ENCODE data around the gene ASCC3.

ASCC3 gene

DNA sequence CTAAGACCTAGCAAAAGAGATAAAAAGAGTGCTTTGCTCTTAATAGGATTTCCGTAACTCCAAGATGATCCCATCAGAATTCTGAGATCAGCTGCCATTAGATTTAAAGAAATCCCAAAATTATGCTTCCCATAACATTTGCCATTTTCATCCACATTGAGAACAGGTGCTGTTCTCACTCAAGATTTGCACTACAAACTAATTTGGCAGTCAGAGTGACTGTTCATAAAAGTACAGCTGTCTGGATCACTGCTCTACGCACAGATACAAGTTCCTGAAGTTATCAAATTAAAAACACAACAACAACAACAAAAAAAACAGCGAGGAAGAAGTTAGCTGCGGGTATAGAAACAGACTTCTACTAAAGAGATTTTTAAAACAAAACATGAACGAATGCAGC lies 58.1 kb downstream of the ASCC3 start:
- Histone ChIP-seq H3K9me3 (ENCODE audit: low read length) (peaks cover 3% of the 10 kb centered on the region), H2AFZ (ENCODE audit: low read depth, low read length) (no peak overlapping the region), H3K4me1 (ENCODE audit: insufficient read depth, low read length) (no peaks in the 10 kb centered on the region), H3K4me3 (ENCODE audit: low read length) (no peak overlapping the region), H3K27me3 (ENCODE audit: insufficient read depth, low read length) (no peaks in the 10 kb centered on the region), H3K36me3 (ENCODE audit: insufficient read depth, low read length) (no peaks in the 10 kb centered on the region)

DNA sequence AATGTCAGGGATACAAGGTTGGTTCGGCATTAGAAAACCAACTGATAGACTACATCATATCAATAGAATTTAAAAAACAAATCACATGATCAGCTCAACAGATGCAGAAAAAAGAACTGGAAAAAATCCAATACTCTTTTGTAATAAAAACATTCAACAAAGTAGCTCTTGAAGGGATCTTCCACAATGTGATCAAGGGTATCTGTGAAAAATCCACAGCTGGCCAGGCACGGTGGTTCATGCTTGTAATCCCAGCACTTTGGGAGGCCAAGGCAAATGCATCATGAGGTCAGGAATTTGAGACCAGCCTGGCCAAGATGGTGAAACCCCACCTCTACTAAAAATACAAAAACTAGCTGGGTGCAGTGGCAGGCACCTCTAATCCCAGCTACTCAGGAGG lies 63.1 kb downstream of the ASCC3 start:
- Histone ChIP-seq H3K4me1 (ENCODE audit: insufficient read depth, low read length) (no peaks in the 10 kb centered on the region), H3K36me3 (ENCODE audit: insufficient read depth, low read length) (peaks cover 1% of the 10 kb centered on the region), H3K4me3 (ENCODE audit: low read length) (no peak overlapping the region), H2AFZ (ENCODE audit: low read depth, low read length) (no peak overlapping the region), H3K9me3 (ENCODE audit: low read length) (peaks cover 5% of the 10 kb centered on the region), H3K27me3 (ENCODE audit: insufficient read depth, low read length) (no peaks in the 10 kb centered on the region)

DNA sequence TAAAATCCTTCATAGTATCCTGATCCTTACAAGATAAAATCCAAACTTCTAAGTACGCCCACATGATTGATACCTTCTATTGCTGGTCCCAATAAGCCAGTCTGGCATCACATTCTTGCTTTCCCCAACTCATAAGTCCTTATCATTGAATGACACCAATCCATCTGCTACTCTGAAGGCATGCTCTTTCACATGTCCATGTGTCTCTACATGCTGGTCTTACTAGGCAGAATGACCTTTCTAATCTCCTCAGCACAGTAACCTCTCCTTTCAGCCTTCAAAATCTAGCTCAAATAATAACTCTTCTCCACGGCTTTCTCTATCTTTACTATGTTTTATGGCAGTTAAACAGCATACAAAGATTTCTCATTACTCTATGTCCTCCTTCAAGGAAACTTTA lies 71.1 kb downstream of the ASCC3 start:
- no peaks in the 10 kb centered on the region for H3K4me1 ChIP-seq (ENCODE audit: insufficient read depth, low read length)
- H3K27me3 ChIP-seq (ENCODE audit: insufficient read depth, low read length) = no peaks in the 10 kb centered on the region
- no peak overlapping the region for H2AFZ ChIP-seq (ENCODE audit: low read depth, low read length)
- peaks cover 5% of the 10 kb centered on the region for H3K36me3 ChIP-seq (ENCODE audit: insufficient read depth, low read length)
- peaks cover 5% of the 10 kb centered on the region for H3K9me3 ChIP-seq (ENCODE audit: low read length)
- no peak overlapping the region for H3K4me3 ChIP-seq (ENCODE audit: low read length)

DNA sequence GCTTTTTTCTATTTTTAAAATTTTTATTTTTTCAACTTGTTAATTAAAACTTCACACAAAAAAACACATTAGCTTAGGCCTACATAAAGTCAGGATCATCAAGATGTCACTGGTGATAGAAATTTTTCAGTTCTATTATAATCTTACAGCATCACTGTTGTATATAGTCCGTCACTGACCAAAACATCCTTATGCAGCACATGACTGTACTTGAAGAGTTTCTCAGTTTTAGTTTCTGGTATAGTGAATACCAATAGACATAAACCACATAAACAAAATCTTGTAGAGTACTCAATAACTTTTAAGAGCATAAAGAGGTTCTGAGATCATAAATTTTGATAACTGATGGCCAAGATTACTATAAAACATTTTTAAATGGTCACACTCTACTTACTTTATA lies 71.8 kb downstream of the ASCC3 start:
- Histone ChIP-seq H2AFZ (ENCODE audit: low read depth, low read length) (no peak overlapping the region), H3K27me3 (ENCODE audit: insufficient read depth, low read length) (no peaks in the 10 kb centered on the region), H3K36me3 (ENCODE audit: insufficient read depth, low read length) (peaks cover 5% of the 10 kb centered on the region), H3K4me3 (ENCODE audit: low read length) (no peak overlapping the region), H3K4me1 (ENCODE audit: insufficient read depth, low read length) (no peaks in the 10 kb centered on the region), H3K9me3 (ENCODE audit: low read length) (peaks cover 5% of the 10 kb centered on the region)

DNA sequence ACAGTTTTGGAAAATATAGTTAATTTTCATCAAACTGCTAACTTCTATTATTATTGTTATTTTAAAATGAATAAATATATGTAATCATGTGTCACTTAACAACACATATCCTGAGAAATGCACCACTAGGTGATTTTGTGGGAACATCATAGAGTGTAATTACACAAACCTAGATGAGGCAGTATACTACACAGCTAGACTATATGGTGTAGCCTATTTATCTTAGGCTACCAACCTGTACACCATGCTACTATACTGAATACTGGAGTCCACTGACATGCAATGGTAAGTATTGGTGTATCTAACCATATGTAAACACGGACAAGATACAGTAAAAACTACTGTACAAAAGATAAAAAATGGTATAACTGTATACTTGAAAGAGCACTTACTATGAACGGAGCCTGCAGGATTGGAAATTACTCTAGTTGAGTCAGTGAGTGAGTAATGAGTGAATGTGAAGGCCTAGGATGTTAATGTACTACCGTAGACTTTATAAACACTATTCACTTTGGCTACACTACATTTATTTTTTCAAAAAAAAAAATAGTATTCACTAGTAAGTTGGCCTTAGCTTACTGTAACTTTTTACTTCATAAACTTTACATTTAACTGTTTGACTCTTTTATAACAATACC lies 72.4 kb downstream of the ASCC3 start:
- Histone ChIP-seq H3K36me3 (ENCODE audit: insufficient read depth, low read length) (peaks cover 5% of the 10 kb centered on the region), H2AFZ (ENCODE audit: low read depth, low read length) (no peak overlapping the region), H3K4me1 (ENCODE audit: insufficient read depth, low read length) (no peaks in the 10 kb centered on the region), H3K27me3 (ENCODE audit: insufficient read depth, low read length) (no peaks in the 10 kb centered on the region), H3K9me3 (ENCODE audit: low read length) (peaks cover 4% of the 10 kb centered on the region), H3K4me3 (ENCODE audit: low read length) (no peak overlapping the region)

DNA sequence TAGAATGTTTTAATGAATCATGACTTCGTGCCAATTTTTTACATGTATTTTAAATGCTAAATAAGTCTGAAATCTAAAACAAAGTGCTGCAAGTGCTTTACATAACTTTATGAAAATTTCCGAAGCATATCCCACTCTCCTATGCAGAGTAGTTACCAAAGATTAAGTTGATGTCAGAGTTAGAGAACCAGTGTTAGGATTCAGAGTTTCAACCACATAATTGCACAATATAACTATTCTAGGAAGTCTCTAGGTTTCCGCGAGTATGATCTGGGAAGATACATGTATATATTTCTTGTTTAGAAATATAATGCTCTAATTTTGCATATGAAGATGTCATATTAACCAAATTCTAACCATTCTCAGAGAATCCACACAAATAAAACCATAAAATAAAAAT lies 74.8 kb downstream of the ASCC3 start:
- H3K27me3 ChIP-seq (ENCODE audit: insufficient read depth, low read length) = no peaks in the 10 kb centered on the region
- H3K4me1 ChIP-seq (ENCODE audit: insufficient read depth, low read length) = no peaks in the 10 kb centered on the region
- H3K4me3 ChIP-seq (ENCODE audit: low read length) = no peak overlapping the region
- H3K9me3 ChIP-seq (ENCODE audit: low read length) = no peaks in the 10 kb centered on the region
- no peak overlapping the region for H2AFZ ChIP-seq (ENCODE audit: low read depth, low read length)
- peaks cover 10% of the 10 kb centered on the region for H3K36me3 ChIP-seq (ENCODE audit: insufficient read depth, low read length)

DNA sequence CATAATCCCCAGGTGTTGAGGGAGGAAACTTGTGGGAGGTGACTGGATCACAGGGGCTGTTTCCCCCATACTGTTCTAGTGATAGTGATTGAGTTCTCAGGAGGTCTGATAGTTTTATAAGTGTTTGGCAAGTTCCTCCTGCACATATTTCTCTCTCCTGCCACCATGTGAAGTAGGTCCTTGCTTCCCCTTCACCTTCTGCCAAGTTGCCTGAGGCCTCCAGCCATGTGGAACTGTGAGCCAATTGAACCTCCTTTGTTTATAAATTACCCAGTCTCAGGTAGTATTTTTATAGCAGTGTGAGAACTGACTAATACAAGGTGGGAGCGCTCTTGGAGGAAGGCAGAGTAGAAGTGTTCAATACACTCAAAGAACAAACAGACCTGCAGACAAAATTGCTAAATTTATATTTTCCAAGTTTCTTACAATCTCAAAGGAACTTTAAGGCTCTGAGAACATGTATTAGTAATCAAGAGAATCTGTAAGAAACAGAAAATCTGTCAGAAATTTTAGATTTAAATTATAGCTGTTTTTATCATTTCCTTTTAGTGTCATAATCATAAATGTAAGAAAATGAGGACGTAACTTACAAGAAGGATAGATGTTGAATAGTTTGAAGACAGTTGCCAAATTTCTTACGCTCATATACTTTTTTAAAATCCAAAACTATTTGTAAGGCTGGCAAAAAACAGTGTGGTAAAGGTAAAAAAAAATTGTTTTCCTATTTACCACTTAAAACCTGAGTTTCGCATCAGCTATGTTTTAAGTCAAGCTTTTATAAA lies 77.7 kb downstream of the ASCC3 start:
- no peak overlapping the region for H3K4me3 ChIP-seq (ENCODE audit: low read length)
- no peak overlapping the region for H2AFZ ChIP-seq (ENCODE audit: low read depth, low read length)
- H3K27me3 ChIP-seq (ENCODE audit: insufficient read depth, low read length) = no peaks in the 10 kb centered on the region
- H3K9me3 ChIP-seq (ENCODE audit: low read length) = no peaks in the 10 kb centered on the region
- H3K36me3 ChIP-seq (ENCODE audit: insufficient read depth, low read length) = peaks cover 12% of the 10 kb centered on the region
- no peaks in the 10 kb centered on the region for H3K4me1 ChIP-seq (ENCODE audit: insufficient read depth, low read length)

DNA sequence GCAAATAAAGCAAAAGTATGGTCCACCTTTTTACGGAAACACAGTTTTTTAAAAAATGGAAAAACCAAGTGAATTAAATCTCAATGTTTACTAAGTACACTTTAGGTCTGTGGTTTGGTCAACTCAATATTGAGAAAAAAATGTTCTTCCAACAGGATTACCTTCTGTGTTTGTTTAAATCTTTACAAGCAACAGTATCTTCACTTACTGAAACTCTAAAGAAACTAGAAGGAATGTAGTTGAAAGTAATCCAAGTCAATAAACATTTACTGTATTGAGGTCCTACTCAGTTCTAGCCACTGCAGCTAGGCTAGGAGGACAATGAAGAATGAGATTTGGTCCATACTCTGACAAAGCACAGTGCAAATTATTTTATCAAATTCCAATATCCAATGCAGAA lies 80.1 kb downstream of the ASCC3 start:
- Histone ChIP-seq H2AFZ (ENCODE audit: low read depth, low read length) (no peak overlapping the region), H3K4me1 (ENCODE audit: insufficient read depth, low read length) (no peaks in the 10 kb centered on the region), H3K9me3 (ENCODE audit: low read length) (no peaks in the 10 kb centered on the region), H3K27me3 (ENCODE audit: insufficient read depth, low read length) (no peaks in the 10 kb centered on the region), H3K4me3 (ENCODE audit: low read length) (no peak overlapping the region), H3K36me3 (ENCODE audit: insufficient read depth, low read length) (peaks cover 16% of the 10 kb centered on the region)

DNA sequence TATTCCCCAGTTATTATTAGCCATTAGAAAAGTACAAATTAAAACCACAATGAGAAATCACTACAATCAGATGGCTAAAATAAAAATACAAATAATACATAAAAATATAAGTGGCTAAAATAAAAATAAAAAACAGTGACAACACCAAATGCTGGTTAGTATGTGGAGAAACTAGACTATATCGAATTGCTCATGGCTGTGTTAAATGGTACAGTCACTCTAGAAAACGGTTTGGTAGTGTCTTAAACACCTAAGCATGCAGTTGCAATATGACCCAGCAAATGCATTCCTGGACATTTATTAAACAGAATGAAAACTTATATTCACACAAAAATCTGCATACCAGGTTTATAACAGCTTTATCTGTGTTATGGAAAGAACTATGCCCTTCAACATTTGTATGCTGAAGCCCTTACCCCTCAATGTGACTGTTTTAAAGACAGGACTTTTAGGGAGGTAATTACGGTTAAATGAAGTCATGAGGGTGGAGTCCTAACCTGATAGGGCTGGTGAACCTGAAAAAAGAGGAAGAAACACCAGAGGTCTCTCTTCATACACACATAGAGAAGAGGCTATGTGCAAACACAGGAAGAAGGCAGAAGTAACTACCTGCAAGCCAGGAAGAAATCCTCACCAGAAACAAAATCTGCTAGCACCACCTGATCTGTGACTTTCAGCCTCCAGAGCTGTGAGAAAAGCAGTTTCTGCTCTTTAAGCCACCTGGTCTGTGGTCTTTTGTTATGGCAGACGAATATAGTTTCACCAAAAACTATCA lies 84.9 kb downstream of the ASCC3 start:
- Histone ChIP-seq H3K4me1 (ENCODE audit: insufficient read depth, low read length) (no peaks in the 10 kb centered on the region), H3K4me3 (ENCODE audit: low read length) (no peak overlapping the region), H2AFZ (ENCODE audit: low read depth, low read length) (no peak overlapping the region), H3K36me3 (ENCODE audit: insufficient read depth, low read length) (peaks cover 9% of the 10 kb centered on the region), H3K27me3 (ENCODE audit: insufficient read depth, low read length) (no peaks in the 10 kb centered on the region), H3K9me3 (ENCODE audit: low read length) (no peaks in the 10 kb centered on the region)

DNA sequence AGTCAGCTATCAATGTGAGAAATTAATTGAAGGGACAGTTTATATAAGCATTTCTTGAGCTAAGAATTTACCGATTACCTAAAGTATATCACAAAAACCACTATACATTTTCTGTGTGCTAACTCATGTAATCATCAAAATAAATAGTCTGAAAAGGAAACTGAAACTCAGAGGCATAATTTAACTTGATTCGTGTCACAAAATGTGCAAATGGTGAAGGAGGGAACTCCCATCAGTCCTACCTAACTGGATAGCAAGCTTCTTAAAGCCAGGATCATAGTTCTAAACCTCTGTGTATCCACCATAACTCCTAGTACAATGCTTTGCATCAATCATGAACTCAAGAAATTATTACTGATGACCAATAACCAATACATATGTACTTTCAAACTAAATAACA lies 91.0 kb downstream of the ASCC3 start:
- H3K36me3 ChIP-seq (ENCODE audit: insufficient read depth, low read length) = peaks cover 2% of the 10 kb centered on the region
- no peak overlapping the region for H3K4me3 ChIP-seq (ENCODE audit: low read length)
- H3K9me3 ChIP-seq (ENCODE audit: low read length) = no peaks in the 10 kb centered on the region
- H2AFZ ChIP-seq (ENCODE audit: low read depth, low read length) = no peak overlapping the region
- H3K4me1 ChIP-seq (ENCODE audit: insufficient read depth, low read length) = no peaks in the 10 kb centered on the region
- no peaks in the 10 kb centered on the region for H3K27me3 ChIP-seq (ENCODE audit: insufficient read depth, low read length)

DNA sequence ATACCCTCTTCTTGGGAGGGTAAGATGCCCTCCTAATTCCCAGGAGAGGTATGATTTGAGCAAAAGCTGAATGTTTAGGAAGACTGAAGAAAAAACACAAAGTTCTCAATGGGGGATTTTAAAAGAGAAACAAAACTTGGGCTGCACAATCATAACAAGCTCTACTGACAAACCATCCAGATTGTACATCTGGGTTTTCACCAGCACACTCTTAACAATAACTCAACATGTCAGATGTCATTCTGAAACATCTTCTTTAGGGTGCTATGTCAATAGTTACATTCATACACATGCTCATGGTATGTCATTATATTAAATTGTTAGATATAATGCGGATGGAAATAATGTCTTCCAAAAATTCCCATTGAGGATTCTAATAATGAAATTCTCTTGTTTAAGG lies 95.1 kb downstream of the ASCC3 start:
- no peaks in the 10 kb centered on the region for H3K27me3 ChIP-seq (ENCODE audit: insufficient read depth, low read length)
- H3K36me3 ChIP-seq (ENCODE audit: insufficient read depth, low read length) = peaks cover 2% of the 10 kb centered on the region
- H3K9me3 ChIP-seq (ENCODE audit: low read length) = no peaks in the 10 kb centered on the region
- H3K4me1 ChIP-seq (ENCODE audit: insufficient read depth, low read length) = no peaks in the 10 kb centered on the region
- H2AFZ ChIP-seq (ENCODE audit: low read depth, low read length) = no peak overlapping the region
- no peak overlapping the region for H3K4me3 ChIP-seq (ENCODE audit: low read length)

DNA sequence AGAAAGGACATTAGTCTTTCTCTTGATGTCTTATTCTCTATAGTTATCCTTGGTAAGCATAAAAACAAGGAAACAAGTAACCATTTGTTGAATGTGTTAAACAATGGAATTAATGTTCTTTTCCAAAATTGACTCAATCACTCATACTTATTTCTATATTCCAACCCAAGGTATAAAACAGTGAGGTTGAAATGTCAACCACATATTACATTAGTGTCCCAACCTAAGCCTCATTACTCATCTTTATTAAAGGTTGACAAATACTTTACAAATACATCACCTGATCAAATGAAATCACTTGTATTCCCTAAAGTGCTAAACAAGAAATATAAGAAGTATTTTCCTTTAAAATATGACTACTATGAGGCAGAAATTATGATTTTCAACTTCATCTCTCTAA lies 100.5 kb downstream of the ASCC3 start:
- peaks cover 4% of the 10 kb centered on the region for H3K36me3 ChIP-seq (ENCODE audit: insufficient read depth, low read length)
- no peak overlapping the region for H3K4me3 ChIP-seq (ENCODE audit: low read length)
- H2AFZ ChIP-seq (ENCODE audit: low read depth, low read length) = no peak overlapping the region
- H3K9me3 ChIP-seq (ENCODE audit: low read length) = no peaks in the 10 kb centered on the region
- no peaks in the 10 kb centered on the region for H3K27me3 ChIP-seq (ENCODE audit: insufficient read depth, low read length)
- H3K4me1 ChIP-seq (ENCODE audit: insufficient read depth, low read length) = no peaks in the 10 kb centered on the region

DNA sequence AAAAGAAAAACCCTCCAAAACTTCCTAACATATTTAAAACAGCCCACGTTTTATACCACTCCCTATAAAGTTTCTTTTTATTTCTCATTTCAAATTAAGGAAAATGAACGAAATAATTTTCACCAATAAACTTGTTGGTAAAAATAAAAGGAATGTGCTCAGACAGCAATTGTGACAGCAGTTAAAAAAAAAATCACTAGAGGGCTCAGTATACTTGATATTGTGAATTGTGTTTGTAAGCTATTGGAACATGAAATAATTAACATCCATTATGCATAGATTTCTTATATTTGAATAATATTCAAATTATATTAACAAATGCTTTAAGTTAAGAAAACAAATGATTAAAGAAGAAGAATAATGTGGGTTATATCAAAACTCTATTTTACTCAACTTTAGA lies 105.5 kb downstream of the ASCC3 start:
- H3K4me1 ChIP-seq (ENCODE audit: insufficient read depth, low read length) = no peaks in the 10 kb centered on the region
- peaks cover 4% of the 10 kb centered on the region for H3K36me3 ChIP-seq (ENCODE audit: insufficient read depth, low read length)
- H3K9me3 ChIP-seq (ENCODE audit: low read length) = no peaks in the 10 kb centered on the region
- H2AFZ ChIP-seq (ENCODE audit: low read depth, low read length) = no peak overlapping the region
- H3K4me3 ChIP-seq (ENCODE audit: low read length) = no peak overlapping the region
- H3K27me3 ChIP-seq (ENCODE audit: insufficient read depth, low read length) = no peaks in the 10 kb centered on the region
